PC-3 (cell line): Measurements from ENCODE around the gene SLC24A3. TPM values are rescaled to one million over a fixed set of nuclear protein-coding genes. Genes with fewer than 3 reads are reported as not detected.

Experiments used
- ATAC-seq: fragments of 200-7000 bp; cut with Tn5 transposase; 2 replicates; pipeline ENCODE4 v1.9.1; 2020; ENCODE audit warnings: mild to moderate bottlenecking, moderate library complexity
- BruUV-seq: library from RNA; stranded (reverse); fragments of 400-500 nt; replicated peaks from 2 replicates; lab custom pipeline; 2021; lab: Mats Ljungman, UMichigan
- CTCF ChIA-PET: fragments of 300-600 bp; sonication (Branson Sonifier 250); formaldehyde crosslinking; loops from one replicate; lab custom pipeline; 2022; ENCODE audit warnings: antibody characterized with exemption; lab: Charles Lee
- POLR2A ChIA-PET: fragments of 300-600 bp; sonication (Branson Sonifier 250); formaldehyde crosslinking; loops from one replicate; lab custom pipeline; 2022; ENCODE audit warnings: antibody characterized with exemption; ENCODE audit not compliant: unreplicated experiment; lab: Charles Lee
- DNase-seq: peaks from one replicate; pipeline ENCODE4 v3.0.0-alpha.2; 2015
- H2AFZ ChIP-seq: fragments of 300-600 bp; sonication (generic); 2 replicates; pipeline ENCODE4 v1.6.0; 2016; ENCODE audit warnings: antibody characterized with exemption, low read length
- H3F3A ChIP-seq: fragments of 300-600 bp; sonication (generic); one replicate; pipeline ENCODE4 v1.6.0; 2017; ENCODE audit warnings: antibody characterized with exemption, low read length, control low read depth, mild to moderate bottlenecking; ENCODE audit not compliant: unreplicated experiment
- H3K27ac ChIP-seq: fragments of 300-600 bp; sonication (generic); 2 replicates; pipeline ENCODE4 v1.5.1; 2016; ENCODE audit warnings: mild to moderate bottlenecking, low read length
- H3K27me3 ChIP-seq: fragments of 300-600 bp; sonication (generic); 2 replicates; pipeline ENCODE4 v1.6.1; 2016; ENCODE audit warnings: low read length, mixed read lengths
- H3K36me3 ChIP-seq: fragments of 300-600 bp; sonication (generic); 2 replicates; pipeline ENCODE4 v1.6.1; 2016; ENCODE audit warnings: low read depth, mixed run types, low read length, mixed read lengths
- H3K4me1 ChIP-seq: fragments of 300-600 bp; sonication (generic); 2 replicates; pipeline ENCODE4 v1.5.1; 2016; ENCODE audit warnings: low read length; ENCODE audit not compliant: insufficient read depth
- H3K4me2 ChIP-seq: fragments of 300-600 bp; sonication (generic); 2 replicates; pipeline ENCODE4 v1.6.0; 2016; ENCODE audit warnings: low read length
- H3K4me3 ChIP-seq: fragments of 300-600 bp; sonication (generic); 2 replicates; pipeline ENCODE4 v1.5.1; 2016; ENCODE audit warnings: mild to moderate bottlenecking, low read length, mixed read lengths
- H3K79me2 ChIP-seq: fragments of 300-600 bp; sonication (generic); 2 replicates; pipeline ENCODE4 v1.6.1; 2017; ENCODE audit warnings: low read length, mixed read lengths
- H3K9ac ChIP-seq: fragments of 300-600 bp; sonication (generic); 2 replicates; pipeline ENCODE4 v1.6.0; 2016; ENCODE audit warnings: mild to moderate bottlenecking, low read length
- H3K9me2 ChIP-seq: fragments of 300-600 bp; sonication (generic); replicated peaks from 2 replicates; pipeline ENCODE4 v1.6.1; 2016; ENCODE audit warnings: mixed run types, low read length, mixed read lengths
- H3K9me3 ChIP-seq: fragments of 300-600 bp; sonication (generic); 2 replicates; pipeline ENCODE4 v1.6.1; 2016; ENCODE audit warnings: low read length, mixed read lengths
- H4K20me1 ChIP-seq: fragments of 300-600 bp; sonication (generic); 2 replicates; pipeline ENCODE4 v1.6.1; 2016; ENCODE audit warnings: low read length, mixed read lengths
- EZH2 ChIP-seq: fragments of 300-600 bp; sonication (generic); IDR thresholded peaks from one replicate; pipeline ENCODE4 v1.6.1; 2017; ENCODE audit warnings: antibody characterized with exemption, mild to moderate bottlenecking, low read length; ENCODE audit not compliant: unreplicated experiment
- EZH2phosphoT487 ChIP-seq: fragments of 300-600 bp; sonication (generic); IDR thresholded peaks from 2 replicates; pipeline ENCODE4 v1.6.1; 2018; ENCODE audit warnings: mild to moderate bottlenecking, antibody characterized with exemption, low read length, borderline replicate concordance
- intact Hi-C: fragments of 100-400 bp; cut with micrococcal nuclease; formaldehyde crosslinking; loops from 2 replicates; pipeline ENCODE4 v1.9.0; 2023
- total RNA-seq: library from RNA; depleted of rRNA; stranded (reverse); fragments of >200 nt; gene quantifications from 2 replicates; pipeline ENCODE4 v1.2.3, GENCODE V29; 2014
- TF ChIP-seq, protein P1 (sequence below): fragments of 300-600 bp; sonication (generic); conservative IDR thresholded peaks from 2 replicates; pipeline ENCODE4 v1.5.1; 2017; ENCODE audit warnings: antibody characterized with exemption, low read depth, mild to moderate bottlenecking, low read length

The SLC24A3 gene
- total RNA-seq, 1 experiment from 2014 or later, result 0.11 TPM

DNA sequence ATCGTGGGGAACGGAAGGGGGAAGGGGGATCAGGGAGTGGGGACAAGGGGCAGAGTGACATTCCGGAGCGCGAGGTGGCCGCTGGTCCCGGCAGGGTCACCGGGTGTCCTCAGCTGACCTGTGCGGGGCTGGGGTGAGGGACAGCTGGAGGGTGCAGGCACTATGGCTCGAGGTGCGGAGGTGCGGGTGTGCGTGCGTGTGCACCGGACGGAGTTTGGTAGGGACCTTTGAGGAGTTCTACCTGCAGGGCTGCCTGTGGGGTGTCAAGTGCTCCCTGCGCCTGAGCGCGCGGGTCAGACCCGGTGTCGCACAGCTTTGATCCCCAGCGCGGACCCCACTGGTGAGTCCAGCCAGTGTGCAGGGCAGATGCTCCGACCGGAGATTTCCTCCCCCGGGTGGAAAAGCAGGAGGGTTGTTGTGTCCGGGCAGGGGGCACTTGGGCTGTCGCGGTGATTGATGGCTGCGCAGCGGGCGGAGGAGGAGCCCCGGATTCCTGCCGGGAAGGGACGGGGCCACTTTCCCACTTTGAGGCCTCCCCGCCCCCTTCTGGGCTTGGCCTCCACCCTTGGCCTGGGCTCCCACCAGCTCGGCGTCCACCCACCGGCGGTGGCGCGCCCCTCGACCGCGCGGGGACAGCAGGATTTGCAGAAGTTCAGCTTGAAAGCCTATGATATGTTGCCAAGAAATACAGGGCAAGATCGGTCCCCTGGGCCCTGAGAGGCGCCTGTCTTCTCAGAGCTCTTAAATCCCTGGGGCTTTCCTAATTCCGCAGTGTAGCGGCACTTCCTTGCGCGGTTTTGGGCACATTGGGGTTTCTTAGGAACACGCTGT lies 546.3 kb downstream of the SLC24A3 start:
- DNase-seq, result peak; percentile 57
- Histone ChIP-seq H3K4me1 (peaks cover 32% of the 10 kb centered on the region), H3K9me2 (no peaks in the 10 kb centered on the region), H3K4me2 (peak overlapping the region; percentile 95), H3K9me3 (no peaks in the 10 kb centered on the region), H3K27me3 (no peaks in the 10 kb centered on the region), H3K9ac (peak overlapping the region; percentile 92), H4K20me1 (no peaks in the 10 kb centered on the region), H3F3A (no peaks in the 10 kb centered on the region), H3K4me3 (peak overlapping the region; percentile 89), H3K27ac (peak overlapping the region; percentile 87), H3K36me3 (no peaks in the 10 kb centered on the region), H3K79me2 (peaks cover 19% of the 10 kb centered on the region), H2AFZ (peak overlapping the region; percentile 86)
- TSS peak; percentile 35 for BruUV-seq
- POLR2A ChIA-PET, result interaction anchor here (0.6 to 1.5 kb wide), 7 partner anchors 17 to 463 kb away, joined by 4 to 15 read pairs (median 6); no protein-coding TSS in a partner anchor
- CTCF ChIA-PET, result interaction anchor here (0.6 to 1.9 kb wide), 3 partner anchors 25 to 645 kb away, joined by 4 to 6 read pairs (median 6); no protein-coding TSS in a partner anchor
- no peak for TF ChIP-seq EZH2phosphoT487
- TF ChIP-seq, protein P1, sequence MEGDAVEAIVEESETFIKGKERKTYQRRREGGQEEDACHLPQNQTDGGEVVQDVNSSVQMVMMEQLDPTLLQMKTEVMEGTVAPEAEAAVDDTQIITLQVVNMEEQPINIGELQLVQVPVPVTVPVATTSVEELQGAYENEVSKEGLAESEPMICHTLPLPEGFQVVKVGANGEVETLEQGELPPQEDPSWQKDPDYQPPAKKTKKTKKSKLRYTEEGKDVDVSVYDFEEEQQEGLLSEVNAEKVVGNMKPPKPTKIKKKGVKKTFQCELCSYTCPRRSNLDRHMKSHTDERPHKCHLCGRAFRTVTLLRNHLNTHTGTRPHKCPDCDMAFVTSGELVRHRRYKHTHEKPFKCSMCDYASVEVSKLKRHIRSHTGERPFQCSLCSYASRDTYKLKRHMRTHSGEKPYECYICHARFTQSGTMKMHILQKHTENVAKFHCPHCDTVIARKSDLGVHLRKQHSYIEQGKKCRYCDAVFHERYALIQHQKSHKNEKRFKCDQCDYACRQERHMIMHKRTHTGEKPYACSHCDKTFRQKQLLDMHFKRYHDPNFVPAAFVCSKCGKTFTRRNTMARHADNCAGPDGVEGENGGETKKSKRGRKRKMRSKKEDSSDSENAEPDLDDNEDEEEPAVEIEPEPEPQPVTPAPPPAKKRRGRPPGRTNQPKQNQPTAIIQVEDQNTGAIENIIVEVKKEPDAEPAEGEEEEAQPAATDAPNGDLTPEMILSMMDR, result peak; percentile 12; the same call in 1 of the 2 replicates
- intact Hi-C loops, result loop anchor here (1.0 to 2.0 kb wide), 5 partner anchors 17 to 66 kb away; no protein-coding TSS in a partner anchor
- peak; percentile 27 for ATAC-seq

GRCh38 chr20:19760371-19760721 lies 547.9 kb downstream of the SLC24A3 start:
- H2AFZ ChIP-seq, result no peak overlapping the region
- no peaks in the 10 kb centered on the region for H3K36me3 ChIP-seq
- H3K27ac ChIP-seq, result peak overlapping the region; percentile 87
- H3K9me3 ChIP-seq, result no peaks in the 10 kb centered on the region
- no peak for TF ChIP-seq EZH2
- TF ChIP-seq, protein P1, result no peak
- no peak for TF ChIP-seq EZH2phosphoT487
- H3K9ac ChIP-seq, result no peak overlapping the region
- peak overlapping the region; percentile 95; the same call in 1 of the 2 replicates for H3K4me2 ChIP-seq
- H3F3A ChIP-seq, result no peaks in the 10 kb centered on the region
- no peaks in the 10 kb centered on the region for H3K27me3 ChIP-seq
- DNase-seq (no peak), ATAC-seq (no peak)
- no peaks in the 10 kb centered on the region for H4K20me1 ChIP-seq
- H3K79me2 ChIP-seq, result peaks cover 19% of the 10 kb centered on the region
- peaks cover 32% of the 10 kb centered on the region for H3K4me1 ChIP-seq
- intact Hi-C loops, result no loop called here
- ChIA-PET POLR2A (no interaction called here), CTCF (no interaction called here)
- BruUV-seq, result no TSS peak
- no peaks in the 10 kb centered on the region for H3K9me2 ChIP-seq
- no peak overlapping the region for H3K4me3 ChIP-seq

DNA sequence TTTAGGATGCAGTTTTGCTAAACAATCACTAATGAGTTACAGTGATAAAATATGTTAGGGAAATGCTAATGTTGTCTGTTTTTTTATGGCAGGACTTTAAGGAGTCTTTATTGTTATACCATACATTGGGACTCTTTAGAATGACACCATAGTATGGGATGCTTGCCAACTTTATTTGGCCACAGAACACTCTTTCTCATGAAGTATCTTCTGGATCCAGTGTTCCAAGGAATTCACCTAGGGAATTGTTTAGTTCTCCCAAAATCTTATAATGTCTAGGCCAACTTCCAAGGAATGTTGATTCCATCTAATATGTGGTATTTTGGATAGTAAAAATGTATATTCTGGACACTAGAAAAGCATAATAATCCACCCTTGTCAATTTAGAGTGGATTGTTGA lies 548.9 kb downstream of the SLC24A3 start:
- ChIA-PET POLR2A (no interaction called here), CTCF (no interaction called here)
- Histone ChIP-seq H3F3A (no peaks in the 10 kb centered on the region), H3K4me3 (no peak overlapping the region), H3K9me2 (no peaks in the 10 kb centered on the region), H3K27me3 (no peaks in the 10 kb centered on the region), H3K4me2 (no peak overlapping the region), H3K27ac (no peak overlapping the region), H3K9me3 (no peaks in the 10 kb centered on the region), H3K4me1 (peaks cover 36% of the 10 kb centered on the region), H3K9ac (no peak overlapping the region), H3K36me3 (no peaks in the 10 kb centered on the region), H2AFZ (no peak overlapping the region), H3K79me2 (peaks cover 25% of the 10 kb centered on the region), H4K20me1 (no peaks in the 10 kb centered on the region)
- TF ChIP-seq EZH2, result no peak
- TF ChIP-seq, protein P1, result no peak
- ATAC-seq, result no peak
- intact Hi-C loops, result no loop called here
- DNase-seq, result peak; percentile 29
- no TSS peak for BruUV-seq
